ENCODE results near the gene FADS3. TPM values are rescaled to one million over a fixed set of nuclear protein-coding genes. Genes with fewer than 3 reads are reported as not detected.
A peak's percentile ranks its signal among the peaks of the same experiment; 100 is the strongest.

Gene FADS3
- total RNA-seq, 1 donor from 2014 or later: 10.1 TPM

DNA sequence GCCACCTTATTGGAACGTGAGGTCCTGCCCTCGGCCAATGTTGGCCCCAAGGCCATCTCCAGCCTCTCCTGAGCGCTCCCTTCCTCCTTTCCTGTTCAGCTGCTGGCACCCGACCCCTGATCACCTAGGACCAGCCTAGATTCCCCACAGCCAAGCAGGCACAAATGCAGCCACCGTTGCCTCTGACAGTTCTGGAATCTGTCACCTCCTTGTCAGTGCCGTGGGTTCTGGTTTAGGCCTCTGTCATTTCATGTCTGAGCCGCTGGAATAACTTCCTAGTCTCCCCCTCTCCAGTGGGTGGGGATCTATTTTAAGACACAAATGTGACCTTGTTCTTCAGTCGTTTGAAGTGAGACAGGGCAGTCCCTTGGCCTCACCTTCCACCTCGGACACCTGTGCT lies 29.7 kb downstream of the FADS3 start:
- Histone ChIP-seq H3K4me2 (no peak overlapping the region), H3K4me1 (no peaks in the 10 kb centered on the region), H4K20me1 (ENCODE audit: low read depth) (peaks cover 6% of the 10 kb centered on the region), H3K27me3 (no peaks in the 10 kb centered on the region), H3K79me2 (ENCODE audit: low read depth) (no peaks in the 10 kb centered on the region), H3F3A (ENCODE audit: low read depth) (peaks cover 10% of the 10 kb centered on the region), H3K9me3 (ENCODE audit: low read depth) (no peaks in the 10 kb centered on the region), H3K4me3 (no peak overlapping the region), H3K36me3 (no peaks in the 10 kb centered on the region), H3K27ac (no peak overlapping the region), H2AFZ (replicated peaks) (no peak overlapping the region), H3K9ac (no peak overlapping the region)
- TF ChIP-seq EZH2 (IDR thresholded peaks at IDR 0.05): no peak
- no peak for TF ChIP-seq EZH2phosphoT487 (IDR thresholded peaks at IDR 0.05)
- TF ChIP-seq, protein P1, sequence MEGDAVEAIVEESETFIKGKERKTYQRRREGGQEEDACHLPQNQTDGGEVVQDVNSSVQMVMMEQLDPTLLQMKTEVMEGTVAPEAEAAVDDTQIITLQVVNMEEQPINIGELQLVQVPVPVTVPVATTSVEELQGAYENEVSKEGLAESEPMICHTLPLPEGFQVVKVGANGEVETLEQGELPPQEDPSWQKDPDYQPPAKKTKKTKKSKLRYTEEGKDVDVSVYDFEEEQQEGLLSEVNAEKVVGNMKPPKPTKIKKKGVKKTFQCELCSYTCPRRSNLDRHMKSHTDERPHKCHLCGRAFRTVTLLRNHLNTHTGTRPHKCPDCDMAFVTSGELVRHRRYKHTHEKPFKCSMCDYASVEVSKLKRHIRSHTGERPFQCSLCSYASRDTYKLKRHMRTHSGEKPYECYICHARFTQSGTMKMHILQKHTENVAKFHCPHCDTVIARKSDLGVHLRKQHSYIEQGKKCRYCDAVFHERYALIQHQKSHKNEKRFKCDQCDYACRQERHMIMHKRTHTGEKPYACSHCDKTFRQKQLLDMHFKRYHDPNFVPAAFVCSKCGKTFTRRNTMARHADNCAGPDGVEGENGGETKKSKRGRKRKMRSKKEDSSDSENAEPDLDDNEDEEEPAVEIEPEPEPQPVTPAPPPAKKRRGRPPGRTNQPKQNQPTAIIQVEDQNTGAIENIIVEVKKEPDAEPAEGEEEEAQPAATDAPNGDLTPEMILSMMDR (IDR thresholded peaks at IDR 0.05): no peak
- peaks cover 35% of the 10 kb centered on the region for H3K36me3 Mint-ChIP-seq
- DNase-seq (ENCODE audit: low spot score): no peak
- peaks cover 8% of the 10 kb centered on the region for H3K4me1 Mint-ChIP-seq
- H3K4me3 Mint-ChIP-seq: no peak overlapping the region
- H3K27me3 Mint-ChIP-seq (ENCODE audit: insufficient read depth, low read depth): peaks cover 3% of the 10 kb centered on the region
- no peaks in the 10 kb centered on the region for H3K9me3 Mint-ChIP-seq
- peak overlapping the region; percentile 21 for H3K27ac Mint-ChIP-seq

DNA sequence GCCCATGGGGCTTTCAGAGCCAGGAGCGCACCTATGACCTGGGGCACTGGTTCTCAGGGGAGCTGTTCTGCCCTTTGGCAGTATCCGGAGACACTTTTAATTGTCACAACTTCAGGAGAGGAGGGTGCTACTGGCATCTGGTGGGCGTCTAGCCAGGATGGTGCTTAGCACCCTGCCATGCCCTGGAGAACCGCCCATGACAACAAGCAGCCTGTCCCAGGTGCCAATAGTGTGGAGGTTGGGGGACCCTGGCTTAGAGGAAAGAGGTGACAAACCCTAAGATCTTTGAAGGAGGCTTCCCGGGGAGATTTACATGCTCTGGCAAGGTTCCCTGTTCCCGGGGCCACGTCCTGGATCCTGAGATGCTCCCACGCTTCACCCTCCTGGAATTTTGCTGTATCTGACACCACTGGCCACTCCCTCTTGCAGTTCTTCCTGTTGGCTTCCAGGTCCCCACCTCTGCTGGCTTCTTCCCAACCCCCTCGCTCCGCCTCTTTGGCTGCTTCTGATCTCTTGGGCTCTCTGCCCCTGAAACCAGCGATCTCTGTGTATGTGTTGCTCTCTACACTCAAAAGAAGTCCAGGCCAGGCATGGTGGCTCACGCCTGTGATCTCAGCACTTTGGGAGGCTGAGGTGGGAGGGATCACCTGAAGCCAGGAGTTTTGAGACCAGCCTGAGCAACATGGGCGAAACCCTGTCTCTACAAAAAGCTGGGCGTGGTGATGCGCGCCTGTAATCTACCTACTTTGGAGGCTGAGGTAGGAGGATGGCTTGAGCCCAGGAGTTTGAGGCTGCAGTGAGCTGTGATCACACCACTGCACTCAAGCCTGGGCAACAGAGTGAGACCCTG lies 31.1 kb downstream of the FADS3 start:
- Mint-ChIP-seq H3K9me3 (no peaks in the 10 kb centered on the region), H3K4me1 (peaks cover 4% of the 10 kb centered on the region), H3K4me3 (no peak overlapping the region), H3K36me3 (peaks cover 34% of the 10 kb centered on the region), H3K27ac (no peak overlapping the region), H3K27me3 (ENCODE audit: insufficient read depth, low read depth) (no peaks in the 10 kb centered on the region)
- H3K27me3 ChIP-seq: no peaks in the 10 kb centered on the region
- H3K4me3 ChIP-seq: no peak overlapping the region
- H3K27ac ChIP-seq: no peak overlapping the region
- peaks cover 7% of the 10 kb centered on the region for H3F3A ChIP-seq (ENCODE audit: low read depth)
- TF ChIP-seq, protein P1 (IDR thresholded peaks at IDR 0.05): no peak
- TF ChIP-seq EZH2phosphoT487 (IDR thresholded peaks at IDR 0.05) (no peak), EZH2 (IDR thresholded peaks at IDR 0.05) (no peak)
- no peaks in the 10 kb centered on the region for H3K4me1 ChIP-seq
- H3K79me2 ChIP-seq (ENCODE audit: low read depth): peaks cover 9% of the 10 kb centered on the region
- H3K4me2 ChIP-seq: no peak overlapping the region
- H3K9ac ChIP-seq: no peak overlapping the region
- no peak overlapping the region for H2AFZ ChIP-seq (replicated peaks)
- H3K36me3 ChIP-seq: no peaks in the 10 kb centered on the region
- no peak for DNase-seq (ENCODE audit: low spot score)
- H3K9me3 ChIP-seq (ENCODE audit: low read depth): no peaks in the 10 kb centered on the region
- H4K20me1 ChIP-seq (ENCODE audit: low read depth): peaks cover 6% of the 10 kb centered on the region

DNA sequence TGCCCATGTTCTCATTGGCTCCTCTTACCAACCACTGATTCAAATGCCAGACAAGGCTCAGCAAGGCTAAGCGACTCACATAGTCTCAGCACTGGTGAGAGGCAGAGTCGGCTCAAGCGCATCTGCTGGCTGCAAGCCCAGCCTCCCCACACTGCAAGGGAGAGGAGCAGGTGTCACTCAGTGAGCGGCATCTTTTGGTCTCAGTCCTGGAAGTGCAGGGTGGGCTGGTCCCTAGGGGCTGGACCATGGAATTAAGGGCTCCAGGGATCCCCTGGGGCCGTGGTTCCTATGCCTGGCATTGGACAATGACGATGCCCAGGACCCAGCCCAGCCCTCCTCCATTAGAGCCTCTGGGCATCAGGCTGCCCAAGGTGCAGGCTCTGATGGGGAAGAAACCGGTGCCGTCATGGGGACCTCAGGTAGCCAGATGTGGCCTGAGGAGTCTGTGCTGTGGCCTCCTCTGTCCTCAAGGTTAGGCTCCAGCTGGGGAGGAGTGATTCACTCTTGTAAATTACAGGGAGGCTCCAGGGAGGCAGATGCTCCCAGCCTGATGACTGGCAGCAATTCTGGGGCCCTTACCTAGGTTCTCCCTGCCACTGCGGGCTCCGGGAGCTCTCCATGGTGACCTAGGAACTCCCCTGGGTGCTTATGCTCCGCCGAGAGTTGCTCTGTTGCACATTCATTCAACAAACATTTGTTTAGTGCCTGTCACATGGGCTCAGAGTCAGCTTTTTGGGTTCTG lies 35.2 kb downstream of the FADS3 start:
- TF ChIP-seq EZH2 (IDR thresholded peaks at IDR 0.05) (no peak), EZH2phosphoT487 (IDR thresholded peaks at IDR 0.05) (no peak)
- TF ChIP-seq, protein P1 (IDR thresholded peaks at IDR 0.05): no peak
- Histone ChIP-seq H3K4me3 (no peak overlapping the region), H3K79me2 (ENCODE audit: low read depth) (peaks cover 12% of the 10 kb centered on the region), H3K9me3 (ENCODE audit: low read depth) (no peaks in the 10 kb centered on the region), H3K36me3 (peaks cover 3% of the 10 kb centered on the region), H3K27me3 (no peaks in the 10 kb centered on the region), H3K4me2 (no peak overlapping the region), H4K20me1 (ENCODE audit: low read depth) (peaks cover 29% of the 10 kb centered on the region), H3K9ac (no peak overlapping the region), H3K27ac (no peak overlapping the region), H3K4me1 (no peaks in the 10 kb centered on the region), H3F3A (ENCODE audit: low read depth) (peaks cover 4% of the 10 kb centered on the region), H2AFZ (replicated peaks) (no peak overlapping the region)
- Mint-ChIP-seq H3K4me1 (no peaks in the 10 kb centered on the region), H3K9me3 (no peaks in the 10 kb centered on the region), H3K27me3 (ENCODE audit: insufficient read depth, low read depth) (no peaks in the 10 kb centered on the region), H3K27ac (no peak overlapping the region), H3K36me3 (peaks cover 30% of the 10 kb centered on the region), H3K4me3 (no peak overlapping the region)
- DNase-seq (ENCODE audit: low spot score): no peak
